HepG2 (cell line): Measurements from ENCODE around the gene TXNRD2. TPM values are rescaled to one million over a fixed set of nuclear protein-coding genes. Genes with fewer than 3 reads are reported as not detected.

Experiments
- DNMT3B ChIP-seq: conservative IDR thresholded peaks from 2 replicates; pipeline ENCODE4 v1.6.1; 2016; ENCODE audit warnings: missing biosample characterization, control low read depth
- HDAC2 ChIP-seq: sonication (generic); formaldehyde crosslinking; IDR thresholded peaks from 2 replicates; pipeline ENCODE4 v1.4.0; 2020; ENCODE audit warnings: missing genetic modification reagents
- KDM5B ChIP-seq: sonication (generic); formaldehyde crosslinking; IDR thresholded peaks from 2 replicates; pipeline ENCODE4 v1.4.0; 2020; ENCODE audit warnings: missing genetic modification reagents, mild to moderate bottlenecking, borderline replicate concordance
- NR2C2 ChIP-seq: sonication (generic); formaldehyde crosslinking; IDR thresholded peaks from 2 replicates; pipeline ENCODE4 v1.4.0; 2020; ENCODE audit warnings: missing genetic modification reagents, mild to moderate bottlenecking, moderate library complexity, borderline replicate concordance
- PHF5A ChIP-seq: IDR thresholded peaks from one replicate; pipeline ENCODE4 v1.6.1; 2018; ENCODE audit warnings: low read depth, missing genetic modification reagents; ENCODE audit not compliant: unreplicated experiment
- RBAK ChIP-seq: sonication (generic); formaldehyde crosslinking; IDR thresholded peaks from 2 replicates; pipeline ENCODE4 v1.5.1; 2020; ENCODE audit warnings: mild to moderate bottlenecking, missing genetic modification reagents
- RNF2 ChIP-seq: fragments of 450-650 bp; conservative IDR thresholded peaks from 2 replicates; pipeline ENCODE4 v1.6.1; 2016; ENCODE audit warnings: low read depth
- SOX13 ChIP-seq, 3 experiments: fragments of 450-650 bp in 1 of 3; sonication (generic) in 1 of 3; formaldehyde crosslinking in 1 of 3; IDR thresholded peaks in 2 of 3; conservative IDR thresholded peaks in 1 of 3; 2 replicates each; pipeline versions ENCODE4 v1.5.0 to v1.6.1; 2016 to 2020; ENCODE audit warnings: antibody characterized with exemption in 1 of 3, mild to moderate bottlenecking in 1 of 3, missing compliant biosample characterization in 1 of 3, missing genetic modification reagents in 1 of 3, moderate library complexity in 1 of 3
- SSRP1 ChIP-seq: IDR thresholded peaks from 2 replicates; pipeline ENCODE4 v1.6.1; 2016; ENCODE audit warnings: control low read depth
- ZBTB7A ChIP-seq: sonication (generic); formaldehyde crosslinking; IDR thresholded peaks from 2 replicates; pipeline ENCODE4 v1.8.0; 2022; ENCODE audit warnings: mild to moderate bottlenecking, missing genetic modification reagents
- ZFAT ChIP-seq: sonication (generic); formaldehyde crosslinking; conservative IDR thresholded peaks from 2 replicates; pipeline ENCODE4 v1.8.1; 2023; ENCODE audit warnings: missing genetic modification reagents, inconsistent platforms
- ZFP36L1 ChIP-seq: sonication (generic); formaldehyde crosslinking; IDR thresholded peaks from 2 replicates; pipeline ENCODE4 v1.8.0; 2022; ENCODE audit warnings: mild to moderate bottlenecking, missing genetic modification reagents, moderate library complexity
- ZMAT3 ChIP-seq: sonication (generic); formaldehyde crosslinking; conservative IDR thresholded peaks from 2 replicates; pipeline ENCODE4 v1.7.0; 2021; ENCODE audit warnings: missing genetic modification reagents
- ZNF225 ChIP-seq: sonication (generic); formaldehyde crosslinking; IDR thresholded peaks from 2 replicates; pipeline ENCODE4 v1.4.0; 2020; ENCODE audit warnings: mild to moderate bottlenecking, missing genetic modification reagents
- ZNF605 ChIP-seq: sonication (generic); formaldehyde crosslinking; IDR thresholded peaks from 2 replicates; pipeline ENCODE4 v1.8.0; 2022; ENCODE audit warnings: mild to moderate bottlenecking, missing genetic modification reagents
- ZNF616 ChIP-seq: sonication (generic); formaldehyde crosslinking; IDR thresholded peaks from 2 replicates; pipeline ENCODE4 v1.5.0; 2020; ENCODE audit warnings: low read depth, mild to moderate bottlenecking, missing genetic modification reagents
- polyA plus RNA-seq, 8 experiments: library from polyadenylated mRNA; depleted of rRNA in 3 of 8; stranded (reverse) in 7 of 8; unstranded in 1 of 8; fragments of >200 nt; fragmentation: Illumina TruSeq in 4 of 8; extraction: Trizol in 4 of 8; gene quantifications; 2 replicates each; pipeline versions ENCODE4 v1.2.1 to v1.2.3, GENCODE V29; 2011 to 2016; ENCODE audit warnings: low read depth in 4 of 8, missing spikeins in 1 of 8, mixed read lengths in 1 of 8; ENCODE audit not compliant: insufficient read depth in 1 of 8
- total RNA-seq, 5 experiments: library from RNA; depleted of rRNA; stranded (reverse); fragments of >200 nt; fragmentation: Illumina TruSeq; extraction: Trizol; gene quantifications; 2 replicates each; pipeline ENCODE4 v1.2.3, GENCODE V29; 2016; ENCODE audit warnings: low read depth in 1 of 5
- TF ChIP-seq, protein P1 (sequence below): sonication (generic); formaldehyde crosslinking; IDR thresholded peaks from 2 replicates; pipeline ENCODE4 v1.5.1; 2020; ENCODE audit warnings: missing genetic modification reagents, mild to moderate bottlenecking, borderline replicate concordance
- TF ChIP-seq, protein P2 (sequence below): IDR thresholded peaks from 2 replicates; pipeline ENCODE4 v1.6.1; 2016; ENCODE audit warnings: missing genetic modification reagents, missing compliant biosample characterization
- TF ChIP-seq, protein P3 (sequence below): sonication (generic); formaldehyde crosslinking; IDR thresholded peaks from 2 replicates; pipeline ENCODE4 v1.4.0; 2020; ENCODE audit warnings: missing genetic modification reagents
- TF ChIP-seq, protein P4 (sequence below): sonication (generic); formaldehyde crosslinking; IDR thresholded peaks from 2 replicates; pipeline ENCODE4 v1.9.0; 2022; ENCODE audit warnings: low read depth, missing genetic modification reagents

Gene TXNRD2
- total and polyA plus RNA-seq, 2 of the 13 experiments (the other 11 are each of a cell fraction or from before 2014, with no cell fraction given), result 17.5 to 18.6 TPM

DNA sequence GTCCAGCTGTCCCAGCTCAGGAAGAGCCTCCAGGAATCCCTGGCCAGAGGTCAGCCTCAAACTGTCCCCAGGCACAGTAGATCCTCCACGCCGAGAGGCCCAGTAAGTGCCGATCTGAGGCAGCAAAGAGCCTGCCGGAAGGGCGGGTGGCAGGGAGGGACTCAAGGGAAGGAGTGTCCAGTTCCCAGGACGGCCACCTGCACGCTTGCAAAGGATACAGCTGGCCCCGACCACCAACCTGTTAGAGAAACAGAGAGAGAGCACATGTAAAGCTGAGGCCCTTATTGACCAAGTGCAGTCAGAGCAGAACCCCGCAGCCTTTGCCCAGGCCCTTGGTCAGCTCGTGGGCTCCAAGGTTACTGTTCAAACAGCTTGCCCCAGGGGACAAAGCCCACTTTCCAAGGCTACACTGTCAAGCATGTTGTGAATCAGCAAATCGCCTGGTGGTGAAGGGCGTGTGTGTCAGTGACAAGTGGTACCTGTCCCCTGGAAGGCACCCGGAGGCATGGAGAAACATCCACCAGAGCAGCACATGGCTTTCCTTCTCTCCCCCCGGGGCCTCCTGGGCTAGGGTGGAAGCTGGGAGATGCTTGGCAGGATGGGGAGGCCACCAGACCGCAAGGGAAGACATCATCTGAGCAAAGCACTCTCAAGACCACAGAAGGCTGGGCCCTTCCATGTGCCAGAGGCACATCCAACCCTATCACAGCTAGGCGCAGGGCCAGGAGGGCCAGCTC, 42.6 kb downstream of the TXNRD2 start (continued):
- TF ChIP-seq, protein P1, sequence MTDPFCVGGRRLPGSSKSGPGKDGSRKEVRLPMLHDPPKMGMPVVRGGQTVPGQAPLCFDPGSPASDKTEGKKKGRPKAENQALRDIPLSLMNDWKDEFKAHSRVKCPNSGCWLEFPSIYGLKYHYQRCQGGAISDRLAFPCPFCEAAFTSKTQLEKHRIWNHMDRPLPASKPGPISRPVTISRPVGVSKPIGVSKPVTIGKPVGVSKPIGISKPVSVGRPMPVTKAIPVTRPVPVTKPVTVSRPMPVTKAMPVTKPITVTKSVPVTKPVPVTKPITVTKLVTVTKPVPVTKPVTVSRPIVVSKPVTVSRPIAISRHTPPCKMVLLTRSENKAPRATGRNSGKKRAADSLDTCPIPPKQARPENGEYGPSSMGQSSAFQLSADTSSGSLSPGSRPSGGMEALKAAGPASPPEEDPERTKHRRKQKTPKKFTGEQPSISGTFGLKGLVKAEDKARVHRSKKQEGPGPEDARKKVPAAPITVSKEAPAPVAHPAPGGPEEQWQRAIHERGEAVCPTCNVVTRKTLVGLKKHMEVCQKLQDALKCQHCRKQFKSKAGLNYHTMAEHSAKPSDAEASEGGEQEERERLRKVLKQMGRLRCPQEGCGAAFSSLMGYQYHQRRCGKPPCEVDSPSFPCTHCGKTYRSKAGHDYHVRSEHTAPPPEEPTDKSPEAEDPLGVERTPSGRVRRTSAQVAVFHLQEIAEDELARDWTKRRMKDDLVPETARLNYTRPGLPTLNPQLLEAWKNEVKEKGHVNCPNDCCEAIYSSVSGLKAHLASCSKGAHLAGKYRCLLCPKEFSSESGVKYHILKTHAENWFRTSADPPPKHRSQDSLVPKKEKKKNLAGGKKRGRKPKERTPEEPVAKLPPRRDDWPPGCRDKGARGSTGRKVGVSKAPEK (CRISPR knock-in tag), result 0 out of 2 replicates have a peak, but pooled peaks have one; percentile 17
- TF ChIP-seq DNMT3B (no peak), NR2C2 (CRISPR knock-in tag) (peak; percentile 56; the same call in 1 of the 2 replicates), ZMAT3 (CRISPR knock-in tag) (no peak), PHF5A (CRISPR knock-in tag) (no peak), KDM5B (CRISPR knock-in tag) (peak; percentile 31; the same call in 1 of the 2 replicates), HDAC2 (CRISPR knock-in tag) (peak; percentile 58; the same call in 1 of the 2 replicates), SOX13 (IDR thresholded peaks at IDR 0.05) (no peak), SOX13 (CRISPR knock-in tag; conservative IDR thresholded peaks at IDR 0.05 in 1 of 2, IDR thresholded peaks at IDR 0.05 in 1 of 2) (peak in 1 of 2 experiments; percentile 52; a peak in 1 of 4 replicates), ZBTB7A (peak; percentile 63; the same call in 1 of the 2 replicates), SSRP1 (CRISPR knock-in tag) (no peak), ZNF616 (CRISPR knock-in tag) (no peak), RNF2 (0 out of 2 replicates have a peak, but pooled peaks have one; percentile 44), RBAK (CRISPR knock-in tag) (peak; percentile 91), ZNF605 (CRISPR knock-in tag) (0 out of 2 replicates have a peak, but pooled peaks have one; percentile 59), ZFP36L1 (CRISPR knock-in tag) (no peak), ZFAT (CRISPR knock-in tag) (no peak), ZNF225 (CRISPR knock-in tag) (0 out of 2 replicates have a peak, but pooled peaks have one; percentile 8)
- TF ChIP-seq, protein P2, sequence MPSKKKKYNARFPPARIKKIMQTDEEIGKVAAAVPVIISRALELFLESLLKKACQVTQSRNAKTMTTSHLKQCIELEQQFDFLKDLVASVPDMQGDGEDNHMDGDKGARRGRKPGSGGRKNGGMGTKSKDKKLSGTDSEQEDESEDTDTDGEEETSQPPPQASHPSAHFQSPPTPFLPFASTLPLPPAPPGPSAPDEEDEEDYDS (CRISPR knock-in tag), result 0 out of 2 replicates have a peak, but pooled peaks have one; percentile 29
- TF ChIP-seq, protein P3, sequence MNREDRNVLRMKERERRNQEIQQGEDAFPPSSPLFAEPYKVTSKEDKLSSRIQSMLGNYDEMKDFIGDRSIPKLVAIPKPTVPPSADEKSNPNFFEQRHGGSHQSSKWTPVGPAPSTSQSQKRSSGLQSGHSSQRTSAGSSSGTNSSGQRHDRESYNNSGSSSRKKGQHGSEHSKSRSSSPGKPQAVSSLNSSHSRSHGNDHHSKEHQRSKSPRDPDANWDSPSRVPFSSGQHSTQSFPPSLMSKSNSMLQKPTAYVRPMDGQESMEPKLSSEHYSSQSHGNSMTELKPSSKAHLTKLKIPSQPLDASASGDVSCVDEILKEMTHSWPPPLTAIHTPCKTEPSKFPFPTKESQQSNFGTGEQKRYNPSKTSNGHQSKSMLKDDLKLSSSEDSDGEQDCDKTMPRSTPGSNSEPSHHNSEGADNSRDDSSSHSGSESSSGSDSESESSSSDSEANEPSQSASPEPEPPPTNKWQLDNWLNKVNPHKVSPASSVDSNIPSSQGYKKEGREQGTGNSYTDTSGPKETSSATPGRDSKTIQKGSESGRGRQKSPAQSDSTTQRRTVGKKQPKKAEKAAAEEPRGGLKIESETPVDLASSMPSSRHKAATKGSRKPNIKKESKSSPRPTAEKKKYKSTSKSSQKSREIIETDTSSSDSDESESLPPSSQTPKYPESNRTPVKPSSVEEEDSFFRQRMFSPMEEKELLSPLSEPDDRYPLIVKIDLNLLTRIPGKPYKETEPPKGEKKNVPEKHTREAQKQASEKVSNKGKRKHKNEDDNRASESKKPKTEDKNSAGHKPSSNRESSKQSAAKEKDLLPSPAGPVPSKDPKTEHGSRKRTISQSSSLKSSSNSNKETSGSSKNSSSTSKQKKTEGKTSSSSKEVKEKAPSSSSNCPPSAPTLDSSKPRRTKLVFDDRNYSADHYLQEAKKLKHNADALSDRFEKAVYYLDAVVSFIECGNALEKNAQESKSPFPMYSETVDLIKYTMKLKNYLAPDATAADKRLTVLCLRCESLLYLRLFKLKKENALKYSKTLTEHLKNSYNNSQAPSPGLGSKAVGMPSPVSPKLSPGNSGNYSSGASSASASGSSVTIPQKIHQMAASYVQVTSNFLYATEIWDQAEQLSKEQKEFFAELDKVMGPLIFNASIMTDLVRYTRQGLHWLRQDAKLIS (CRISPR knock-in tag), result no peak
- TF ChIP-seq, protein P4, sequence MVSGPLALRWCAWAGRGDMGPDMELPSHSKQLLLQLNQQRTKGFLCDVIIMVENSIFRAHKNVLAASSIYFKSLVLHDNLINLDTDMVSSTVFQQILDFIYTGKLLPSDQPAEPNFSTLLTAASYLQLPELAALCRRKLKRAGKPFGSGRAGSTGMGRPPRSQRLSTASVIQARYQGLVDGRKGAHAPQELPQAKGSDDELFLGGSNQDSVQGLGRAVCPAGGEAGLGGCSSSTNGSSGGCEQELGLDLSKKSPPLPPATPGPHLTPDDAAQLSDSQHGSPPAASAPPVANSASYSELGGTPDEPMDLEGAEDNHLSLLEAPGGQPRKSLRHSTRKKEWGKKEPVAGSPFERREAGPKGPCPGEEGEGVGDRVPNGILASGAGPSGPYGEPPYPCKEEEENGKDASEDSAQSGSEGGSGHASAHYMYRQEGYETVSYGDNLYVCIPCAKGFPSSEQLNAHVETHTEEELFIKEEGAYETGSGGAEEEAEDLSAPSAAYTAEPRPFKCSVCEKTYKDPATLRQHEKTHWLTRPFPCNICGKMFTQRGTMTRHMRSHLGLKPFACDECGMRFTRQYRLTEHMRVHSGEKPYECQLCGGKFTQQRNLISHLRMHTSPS, result peak; percentile 92; the same call in 1 of the 2 replicates
